PC-3 (cell line): Measurements from ENCODE around the gene PRRT4. TPM values are rescaled to one million over a fixed set of nuclear protein-coding genes. Genes with fewer than 3 reads are reported as not detected.

Experiments used
- ATAC-seq: fragments of 200-7000 bp; cut with Tn5 transposase; 2 replicates; pipeline ENCODE4 v1.9.1; 2020; ENCODE audit warnings: mild to moderate bottlenecking, moderate library complexity
- BruUV-seq: library from RNA; stranded (reverse); fragments of 400-500 nt; replicated peaks from 2 replicates; lab custom pipeline; 2021; lab: Mats Ljungman, UMichigan
- CTCF ChIA-PET: fragments of 300-600 bp; sonication (Branson Sonifier 250); formaldehyde crosslinking; loops from one replicate; lab custom pipeline; 2022; ENCODE audit warnings: antibody characterized with exemption; lab: Charles Lee
- POLR2A ChIA-PET: fragments of 300-600 bp; sonication (Branson Sonifier 250); formaldehyde crosslinking; loops from one replicate; lab custom pipeline; 2022; ENCODE audit warnings: antibody characterized with exemption; ENCODE audit not compliant: unreplicated experiment; lab: Charles Lee
- DNase-seq: peaks from one replicate; pipeline ENCODE4 v3.0.0-alpha.2; 2015
- H2AFZ ChIP-seq: fragments of 300-600 bp; sonication (generic); 2 replicates; pipeline ENCODE4 v1.6.0; 2016; ENCODE audit warnings: antibody characterized with exemption, low read length
- H3F3A ChIP-seq: fragments of 300-600 bp; sonication (generic); one replicate; pipeline ENCODE4 v1.6.0; 2017; ENCODE audit warnings: antibody characterized with exemption, low read length, control low read depth, mild to moderate bottlenecking; ENCODE audit not compliant: unreplicated experiment
- H3K27ac ChIP-seq: fragments of 300-600 bp; sonication (generic); 2 replicates; pipeline ENCODE4 v1.5.1; 2016; ENCODE audit warnings: mild to moderate bottlenecking, low read length
- H3K27me3 ChIP-seq: fragments of 300-600 bp; sonication (generic); 2 replicates; pipeline ENCODE4 v1.6.1; 2016; ENCODE audit warnings: low read length, mixed read lengths
- H3K36me3 ChIP-seq: fragments of 300-600 bp; sonication (generic); 2 replicates; pipeline ENCODE4 v1.6.1; 2016; ENCODE audit warnings: low read depth, mixed run types, low read length, mixed read lengths
- H3K4me1 ChIP-seq: fragments of 300-600 bp; sonication (generic); 2 replicates; pipeline ENCODE4 v1.5.1; 2016; ENCODE audit warnings: low read length; ENCODE audit not compliant: insufficient read depth
- H3K4me2 ChIP-seq: fragments of 300-600 bp; sonication (generic); 2 replicates; pipeline ENCODE4 v1.6.0; 2016; ENCODE audit warnings: low read length
- H3K4me3 ChIP-seq: fragments of 300-600 bp; sonication (generic); 2 replicates; pipeline ENCODE4 v1.5.1; 2016; ENCODE audit warnings: mild to moderate bottlenecking, low read length, mixed read lengths
- H3K79me2 ChIP-seq: fragments of 300-600 bp; sonication (generic); 2 replicates; pipeline ENCODE4 v1.6.1; 2017; ENCODE audit warnings: low read length, mixed read lengths
- H3K9ac ChIP-seq: fragments of 300-600 bp; sonication (generic); 2 replicates; pipeline ENCODE4 v1.6.0; 2016; ENCODE audit warnings: mild to moderate bottlenecking, low read length
- H3K9me2 ChIP-seq: fragments of 300-600 bp; sonication (generic); replicated peaks from 2 replicates; pipeline ENCODE4 v1.6.1; 2016; ENCODE audit warnings: mixed run types, low read length, mixed read lengths
- H3K9me3 ChIP-seq: fragments of 300-600 bp; sonication (generic); 2 replicates; pipeline ENCODE4 v1.6.1; 2016; ENCODE audit warnings: low read length, mixed read lengths
- H4K20me1 ChIP-seq: fragments of 300-600 bp; sonication (generic); 2 replicates; pipeline ENCODE4 v1.6.1; 2016; ENCODE audit warnings: low read length, mixed read lengths
- EZH2 ChIP-seq: fragments of 300-600 bp; sonication (generic); IDR thresholded peaks from one replicate; pipeline ENCODE4 v1.6.1; 2017; ENCODE audit warnings: antibody characterized with exemption, mild to moderate bottlenecking, low read length; ENCODE audit not compliant: unreplicated experiment
- EZH2phosphoT487 ChIP-seq: fragments of 300-600 bp; sonication (generic); IDR thresholded peaks from 2 replicates; pipeline ENCODE4 v1.6.1; 2018; ENCODE audit warnings: mild to moderate bottlenecking, antibody characterized with exemption, low read length, borderline replicate concordance
- intact Hi-C: fragments of 100-400 bp; cut with micrococcal nuclease; formaldehyde crosslinking; loops from 2 replicates; pipeline ENCODE4 v1.9.0; 2023
- total RNA-seq: library from RNA; depleted of rRNA; stranded (reverse); fragments of >200 nt; gene quantifications from 2 replicates; pipeline ENCODE4 v1.2.3, GENCODE V29; 2014
- TF ChIP-seq, protein P1 (sequence below): fragments of 300-600 bp; sonication (generic); conservative IDR thresholded peaks from 2 replicates; pipeline ENCODE4 v1.5.1; 2017; ENCODE audit warnings: antibody characterized with exemption, low read depth, mild to moderate bottlenecking, low read length

The PRRT4 gene
- total RNA-seq, 1 experiment from 2014 or later, result 0.36 TPM

GRCh38 chr7:128366986-128367385 is 5.5 kb upstream of the PRRT4 start:
- Histone ChIP-seq H3F3A (no peaks in the 10 kb centered on the region), H3K4me1 (no peaks in the 10 kb centered on the region), H3K36me3 (no peaks in the 10 kb centered on the region), H2AFZ (no peak overlapping the region), H3K79me2 (no peaks in the 10 kb centered on the region), H3K9me2 (no peaks in the 10 kb centered on the region), H3K27me3 (peaks cover 18% of the 10 kb centered on the region), H3K9ac (no peak overlapping the region), H4K20me1 (no peaks in the 10 kb centered on the region), H3K9me3 (no peaks in the 10 kb centered on the region), H3K4me3 (no peak overlapping the region), H3K27ac (no peak overlapping the region), H3K4me2 (no peak overlapping the region)
- POLR2A ChIA-PET, result no interaction called here
- intact Hi-C loops, result no loop called here
- DNase-seq, result no peak
- BruUV-seq, result no TSS peak
- TF ChIP-seq, protein P1, sequence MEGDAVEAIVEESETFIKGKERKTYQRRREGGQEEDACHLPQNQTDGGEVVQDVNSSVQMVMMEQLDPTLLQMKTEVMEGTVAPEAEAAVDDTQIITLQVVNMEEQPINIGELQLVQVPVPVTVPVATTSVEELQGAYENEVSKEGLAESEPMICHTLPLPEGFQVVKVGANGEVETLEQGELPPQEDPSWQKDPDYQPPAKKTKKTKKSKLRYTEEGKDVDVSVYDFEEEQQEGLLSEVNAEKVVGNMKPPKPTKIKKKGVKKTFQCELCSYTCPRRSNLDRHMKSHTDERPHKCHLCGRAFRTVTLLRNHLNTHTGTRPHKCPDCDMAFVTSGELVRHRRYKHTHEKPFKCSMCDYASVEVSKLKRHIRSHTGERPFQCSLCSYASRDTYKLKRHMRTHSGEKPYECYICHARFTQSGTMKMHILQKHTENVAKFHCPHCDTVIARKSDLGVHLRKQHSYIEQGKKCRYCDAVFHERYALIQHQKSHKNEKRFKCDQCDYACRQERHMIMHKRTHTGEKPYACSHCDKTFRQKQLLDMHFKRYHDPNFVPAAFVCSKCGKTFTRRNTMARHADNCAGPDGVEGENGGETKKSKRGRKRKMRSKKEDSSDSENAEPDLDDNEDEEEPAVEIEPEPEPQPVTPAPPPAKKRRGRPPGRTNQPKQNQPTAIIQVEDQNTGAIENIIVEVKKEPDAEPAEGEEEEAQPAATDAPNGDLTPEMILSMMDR, result no peak
- TF ChIP-seq EZH2 (no peak), EZH2phosphoT487 (no peak)
- no peak for ATAC-seq
- CTCF ChIA-PET, result no interaction called here

- no TSS peak for BruUV-seq
- TF ChIP-seq, protein P1, result no peak
- TF ChIP-seq EZH2, result no peak
- TF ChIP-seq EZH2phosphoT487, result no peak
Measured at GRCh38 chr7:128366300-128366699, 4.8 kb upstream of the PRRT4 start.

GRCh38 chr7:128365432-128365831 is 3.9 kb upstream of the PRRT4 start:
- H3K9me3 ChIP-seq, result no peaks in the 10 kb centered on the region
- H3F3A ChIP-seq, result no peaks in the 10 kb centered on the region
- POLR2A ChIA-PET, result no interaction called here

More at GRCh38 chr7:128366300-128366699, 4.8 kb upstream of the PRRT4 start:
- no peaks in the 10 kb centered on the region for H3K9me3 ChIP-seq
- intact Hi-C loops, result no loop called here
- POLR2A ChIA-PET, result no interaction called here
- ATAC-seq (no peak), DNase-seq (no peak)
- no peaks in the 10 kb centered on the region for H3K9me2 ChIP-seq
- H3K27ac ChIP-seq, result no peak overlapping the region
- H3K4me1 ChIP-seq, result no peaks in the 10 kb centered on the region
- H3K9ac ChIP-seq, result no peak overlapping the region
- no peak overlapping the region for H2AFZ ChIP-seq
- H3K36me3 ChIP-seq, result no peaks in the 10 kb centered on the region
- H3K4me3 ChIP-seq, result no peak overlapping the region
- no peaks in the 10 kb centered on the region for H3F3A ChIP-seq
- no peaks in the 10 kb centered on the region for H3K79me2 ChIP-seq
- peaks cover 18% of the 10 kb centered on the region for H3K27me3 ChIP-seq
- H4K20me1 ChIP-seq, result no peaks in the 10 kb centered on the region
- CTCF ChIA-PET, result interaction anchor here (0.7 kb wide), 1 partner anchor 38 kb away, joined by 5 read pairs; no protein-coding TSS in a partner anchor
- H3K4me2 ChIP-seq, result no peak overlapping the region

More at GRCh38 chr7:128365432-128365831, 3.9 kb upstream of the PRRT4 start:
- TF ChIP-seq, protein P1, result no peak
- no peak for TF ChIP-seq EZH2phosphoT487
- TF ChIP-seq EZH2, result no peak
- no peak overlapping the region for H3K27ac ChIP-seq
- H2AFZ ChIP-seq, result no peak overlapping the region
- no peak overlapping the region for H3K4me3 ChIP-seq
- no peaks in the 10 kb centered on the region for H3K36me3 ChIP-seq
- ATAC-seq (no peak), DNase-seq (no peak)
- peaks cover 18% of the 10 kb centered on the region for H3K27me3 ChIP-seq
- no peaks in the 10 kb centered on the region for H3K79me2 ChIP-seq
- CTCF ChIA-PET, result no interaction called here
- no peaks in the 10 kb centered on the region for H4K20me1 ChIP-seq
- H3K9ac ChIP-seq, result no peak overlapping the region
- H3K4me1 ChIP-seq, result no peaks in the 10 kb centered on the region
- no peak overlapping the region for H3K4me2 ChIP-seq
- no TSS peak for BruUV-seq
- intact Hi-C loops, result no loop called here
- H3K9me2 ChIP-seq, result no peaks in the 10 kb centered on the region
